Bronchial epithelial cell (primary cell): Measurements from ENCODE around the gene SFXN5. TPM values are rescaled to one million over a fixed set of nuclear protein-coding genes. Genes with fewer than 3 reads are reported as not detected.
"Not testable (repeated sequence)": the region's sequence is repeated elsewhere in the genome, so short reads cannot be mapped to it uniquely, and the experiment has no call there.

Source experiments
- DNase-seq: peaks from one replicate; pipeline ENCODE4 v3.0.0-alpha.2; 2010; ENCODE audit warnings: low read depth
- FAIRE-seq: peaks from 2 replicates; lab custom pipeline; 2011; peaks lifted over from hg19 to GRCh38; lab: Jason Lieb, UNC
- H3K27me3 ChIP-seq: 2 replicates; pipeline ENCODE4 v1.5.1; 2011; ENCODE audit warnings: low read length; ENCODE audit not compliant: control insufficient read depth, insufficient read depth
- H3K36me3 ChIP-seq: 2 replicates; pipeline ENCODE4 v1.5.1; 2011; ENCODE audit warnings: low read length; ENCODE audit not compliant: control insufficient read depth, insufficient read depth
- H3K4me3 ChIP-seq: 2 replicates; pipeline ENCODE4 v1.5.1; 2011; ENCODE audit warnings: mild to moderate bottlenecking, low read depth, low read length, control low read depth
- CTCF ChIP-seq: IDR thresholded peaks from 2 replicates; pipeline ENCODE4 v1.5.1; 2011; ENCODE audit warnings: mild to moderate bottlenecking, moderate library complexity, low read length, control low read depth, inconsistent platforms; ENCODE audit not compliant: insufficient read depth, severe bottlenecking
- total RNA-seq: library from RNA; depleted of rRNA; stranded (reverse); fragments of >200 nt; gene quantifications from 2 replicates; pipeline ENCODE4 v1.2.1, GENCODE V29; 2014

The SFXN5 gene
- total RNA-seq, 1 donor from 2014 or later: 5.3 TPM

- no peaks in the 10 kb centered on the region for H3K27me3 ChIP-seq
- FAIRE-seq: no peak
- DNase-seq: no peak
- peak overlapping the region; percentile 78 for H3K4me3 ChIP-seq
- H3K36me3 ChIP-seq: peaks cover 2% of the 10 kb centered on the region
- no peak for TF ChIP-seq CTCF
Observed at GRCh38 chr2:73070643-73071359, 711 bp downstream of the SFXN5 start.

GRCh38 chr2:73069855-73070642 lies 1.5 kb downstream of the SFXN5 start:
- FAIRE-seq (no peak), DNase-seq (no peak)
- TF ChIP-seq CTCF: no peak
- Histone ChIP-seq H3K36me3 (peaks cover 2% of the 10 kb centered on the region), H3K4me3 (peak overlapping the region; percentile 78), H3K27me3 (no peaks in the 10 kb centered on the region)

- no peak for FAIRE-seq
- no peaks in the 10 kb centered on the region for H3K27me3 ChIP-seq
- H3K36me3 ChIP-seq: no peaks in the 10 kb centered on the region
- no peak for TF ChIP-seq CTCF
- H3K4me3 ChIP-seq: no peak overlapping the region
- no peak for DNase-seq
Observed at GRCh38 chr2:73069041-73069854, 2.3 kb downstream of the SFXN5 start.

- no peak for TF ChIP-seq CTCF
- DNase-seq: peak; percentile 85
- Histone ChIP-seq H3K27me3 (no peaks in the 10 kb centered on the region), H3K4me3 (no peak overlapping the region), H3K36me3 (no peaks in the 10 kb centered on the region)
- FAIRE-seq: no peak
Observed at GRCh38 chr2:73068147-73068546, 3.4 kb downstream of the SFXN5 start.

GRCh38 chr2:73067043-73067442 lies 4.5 kb downstream of the SFXN5 start:
- no peaks in the 10 kb centered on the region for H3K27me3 ChIP-seq
- no peaks in the 10 kb centered on the region for H3K36me3 ChIP-seq
- H3K4me3 ChIP-seq: no peak overlapping the region
- FAIRE-seq: no peak
- no peak for DNase-seq
- no peak for TF ChIP-seq CTCF

- not testable (repeated sequence) for H3K4me3 ChIP-seq, H3K27me3 ChIP-seq, H3K36me3 ChIP-seq, DNase-seq, FAIRE-seq
Observed at GRCh38 chr2:73065070-73065469, 6.4 kb downstream of the SFXN5 start.
